Stimulated activated CD8-positive, alpha-beta memory T cell treated with anti-CD3 and anti-CD28 coated beads, Interleukin-7, amount 100 ng/mL, for 24 hours (primary cell): ENCODE measurements around the gene FURIN.
"Not testable (repeated sequence)": the region's sequence is repeated elsewhere in the genome, so short reads cannot be mapped to it uniquely, and the experiment has no call there.

ENCODE experiments used
- DNase-seq: peaks from one replicate; pipeline ENCODE4 v3.0.0-alpha.2; 2020; ENCODE audit warnings: low read depth

Gene FURIN

DNA sequence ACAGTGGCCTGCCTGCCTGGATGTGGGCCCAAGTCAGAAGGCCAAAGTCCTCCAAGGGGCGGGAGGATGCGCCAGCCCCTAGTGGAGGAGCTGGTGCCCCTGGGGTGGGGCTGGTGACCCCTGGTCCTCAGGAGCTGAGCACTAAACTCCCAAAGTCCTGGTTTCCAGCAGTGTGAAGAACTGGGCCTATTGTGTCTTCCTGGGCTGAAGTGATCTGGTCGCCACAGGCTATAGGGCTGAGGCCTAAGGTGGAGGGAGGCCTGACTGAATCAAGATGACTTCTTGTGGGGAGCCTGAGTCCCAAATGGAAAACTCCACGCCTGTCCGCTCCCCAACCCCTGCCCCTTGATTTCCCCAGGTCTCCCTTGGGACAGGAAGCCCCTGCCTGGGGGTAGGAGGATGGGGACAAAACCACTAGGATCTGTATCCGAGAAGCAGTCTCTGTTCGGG is 15.2 kb downstream of the FURIN start:
- no peak for DNase-seq

DNA sequence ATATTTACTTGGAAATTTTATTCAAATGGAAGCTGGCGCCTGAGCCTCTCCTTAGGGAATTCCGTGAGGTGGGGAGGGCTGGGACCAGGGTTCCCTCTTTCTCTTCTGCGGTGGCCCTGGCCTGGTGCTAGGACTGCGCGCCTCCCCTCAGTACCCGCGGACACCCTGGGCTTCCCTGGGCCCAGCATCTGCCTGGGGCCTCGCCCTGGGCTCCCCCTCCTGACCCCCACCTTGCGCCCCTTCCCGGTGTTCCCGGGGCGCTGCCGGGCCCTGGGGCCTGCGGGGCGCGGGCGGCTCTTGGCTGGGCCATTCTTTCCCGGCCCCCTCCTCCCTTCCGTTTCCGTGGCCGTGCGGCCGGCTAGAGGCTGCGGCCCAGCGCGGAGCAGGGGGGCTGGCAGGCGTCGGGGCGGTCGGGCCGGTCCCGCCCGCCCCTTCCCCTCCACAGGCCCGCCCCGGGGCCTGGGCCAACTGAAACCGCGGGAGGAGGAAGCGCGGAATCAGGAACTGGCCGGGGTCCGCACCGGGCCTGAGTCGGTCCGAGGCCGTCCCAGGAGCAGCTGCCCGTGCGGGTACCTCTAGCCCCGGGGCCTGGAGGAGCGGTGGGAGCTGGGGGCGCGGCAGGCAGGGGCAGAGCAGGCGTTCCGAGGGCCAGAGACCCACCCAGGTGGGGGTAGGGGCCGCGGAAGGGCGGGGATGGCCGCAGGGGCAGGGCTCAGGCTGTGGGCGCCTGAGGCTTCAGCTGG is 15.8 kb downstream of the FURIN start, which contains the start of gene FES:
Gene FES (plus strand): TSS at position 529 of the 743 bp plus-strand sequence. CDS start 542 bp downstream, outside the sequence.
- no peak for DNase-seq

DNA sequence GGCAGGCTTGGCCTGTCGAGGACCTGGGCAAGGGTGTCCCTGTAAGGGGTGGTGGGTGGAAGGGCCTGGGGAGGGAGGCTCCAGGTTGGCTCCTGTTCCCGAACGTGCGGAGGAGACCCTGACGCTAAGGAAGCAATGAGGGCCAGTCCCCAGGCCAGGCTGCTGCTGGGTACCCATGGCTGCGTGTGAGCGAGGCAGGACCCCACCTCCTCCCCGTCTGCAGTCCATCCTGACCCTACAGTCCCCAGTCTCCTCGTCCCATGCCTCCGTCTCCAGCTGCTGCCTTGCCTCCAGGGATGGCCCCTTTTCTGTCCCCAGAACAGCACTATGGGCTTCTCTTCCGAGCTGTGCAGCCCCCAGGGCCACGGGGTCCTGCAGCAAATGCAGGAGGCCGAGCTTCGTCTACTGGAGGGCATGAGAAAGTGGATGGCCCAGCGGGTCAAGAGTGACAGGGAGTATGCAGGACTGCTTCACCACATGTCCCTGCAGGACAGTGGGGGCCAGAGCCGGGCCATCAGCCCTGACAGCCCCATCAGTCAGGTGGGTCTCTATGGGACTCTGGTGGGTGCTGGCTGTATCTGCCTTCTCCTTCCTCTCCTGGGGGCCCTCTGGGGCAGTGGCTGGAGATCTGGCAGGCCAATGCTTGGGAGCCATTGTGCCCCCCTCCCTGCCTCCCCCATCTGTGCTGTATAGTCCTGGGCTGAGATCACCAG is 16.5 kb downstream of the FURIN start:
- DNase-seq: no peak

DNA sequence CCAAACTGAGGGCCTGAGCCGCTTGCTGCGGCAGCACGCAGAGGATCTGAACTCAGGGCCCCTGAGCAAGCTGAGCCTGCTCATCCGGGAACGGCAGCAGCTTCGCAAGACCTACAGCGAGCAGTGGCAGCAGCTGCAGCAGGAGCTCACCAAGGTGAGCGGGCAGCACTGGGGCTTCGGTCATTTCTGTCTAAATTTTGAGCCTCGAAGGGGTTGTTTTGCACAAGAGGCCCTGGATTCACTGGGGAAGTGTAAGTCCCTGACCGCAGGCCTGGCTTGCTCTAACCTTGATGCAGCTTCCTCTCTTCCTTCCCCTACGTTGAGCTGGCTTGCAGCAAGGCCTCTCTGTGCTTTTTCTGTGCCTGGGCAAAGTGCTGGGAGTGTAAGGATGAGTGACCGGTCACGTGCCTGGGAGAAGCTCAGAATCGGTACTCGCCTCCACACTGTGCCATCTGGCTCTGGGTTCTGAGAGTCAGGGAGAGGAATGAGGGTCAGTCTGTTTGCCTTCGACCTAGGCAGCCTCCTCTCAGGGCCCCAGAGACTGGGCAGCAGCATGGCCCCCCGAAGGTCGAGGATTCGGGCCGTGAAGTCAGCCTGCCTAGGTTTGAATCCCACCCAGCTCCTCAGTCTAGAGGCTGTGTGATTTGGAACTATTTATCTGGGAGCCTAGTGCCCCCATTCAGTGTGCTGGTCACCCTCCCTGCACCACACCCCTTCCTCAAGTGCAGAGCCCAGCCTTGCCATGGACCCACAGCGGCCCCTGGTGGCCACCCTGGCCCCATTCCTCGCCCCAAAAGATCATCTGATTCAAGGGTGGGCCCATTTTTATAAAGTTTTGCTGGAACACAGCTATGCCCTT is 17.3 kb downstream of the FURIN start:
- peak; percentile 71 for DNase-seq

DNA sequence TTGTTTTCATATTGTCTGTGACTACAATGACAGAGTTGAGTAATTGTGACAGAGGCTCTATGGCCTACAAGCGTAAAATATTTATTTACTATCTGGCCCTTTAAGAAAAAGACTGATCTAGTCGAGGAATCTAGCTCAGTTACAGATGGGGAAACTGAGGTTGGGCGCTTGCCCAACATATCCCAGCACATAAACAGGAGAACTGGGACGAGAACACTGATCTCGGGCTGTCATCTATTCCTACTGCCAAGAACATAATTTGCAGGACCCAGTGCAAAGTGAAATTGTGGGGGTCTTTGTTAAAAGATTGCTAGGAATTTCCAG is 17.9 kb downstream of the FURIN start:
- no peak for DNase-seq

DNA sequence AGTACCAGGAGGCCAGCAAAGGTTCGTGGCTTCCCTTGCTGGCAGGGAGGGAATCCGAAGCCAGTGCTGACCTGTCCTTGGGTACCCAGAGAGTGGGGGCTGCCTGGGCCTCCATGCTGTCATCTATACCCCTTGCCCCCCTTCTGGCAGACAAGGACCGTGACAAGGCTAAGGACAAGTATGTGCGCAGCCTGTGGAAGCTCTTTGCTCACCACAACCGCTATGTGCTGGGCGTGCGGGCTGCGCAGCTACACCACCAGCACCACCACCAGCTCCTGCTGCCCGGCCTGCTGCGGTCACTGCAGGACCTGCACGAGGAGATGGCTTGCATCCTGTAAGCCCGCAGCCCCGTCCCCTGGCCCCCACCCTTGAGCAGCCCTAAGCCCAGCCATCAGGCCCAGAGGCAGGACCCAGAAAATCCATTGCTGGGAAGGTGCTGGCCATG is 18.7 kb downstream of the FURIN start:
- DNase-seq: no peak

DNA sequence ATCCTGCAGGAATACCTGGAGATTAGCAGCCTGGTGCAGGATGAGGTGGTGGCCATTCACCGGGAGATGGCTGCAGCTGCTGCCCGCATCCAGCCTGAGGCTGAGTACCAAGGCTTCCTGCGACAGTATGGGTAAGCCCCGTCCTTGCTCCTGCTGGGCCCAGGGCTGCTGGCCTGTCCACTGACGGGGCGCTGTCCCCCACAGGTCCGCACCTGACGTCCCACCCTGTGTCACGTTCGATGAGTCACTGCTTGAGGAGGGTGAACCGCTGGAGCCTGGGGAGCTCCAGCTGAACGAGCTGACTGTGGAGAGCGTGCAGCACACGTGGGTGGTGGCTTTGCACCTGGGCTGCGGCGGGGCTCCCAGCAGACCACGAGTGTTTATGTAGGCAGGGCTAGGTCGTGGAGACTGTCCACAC is 20.9 kb downstream of the FURIN start:
- no peak for DNase-seq

DNA sequence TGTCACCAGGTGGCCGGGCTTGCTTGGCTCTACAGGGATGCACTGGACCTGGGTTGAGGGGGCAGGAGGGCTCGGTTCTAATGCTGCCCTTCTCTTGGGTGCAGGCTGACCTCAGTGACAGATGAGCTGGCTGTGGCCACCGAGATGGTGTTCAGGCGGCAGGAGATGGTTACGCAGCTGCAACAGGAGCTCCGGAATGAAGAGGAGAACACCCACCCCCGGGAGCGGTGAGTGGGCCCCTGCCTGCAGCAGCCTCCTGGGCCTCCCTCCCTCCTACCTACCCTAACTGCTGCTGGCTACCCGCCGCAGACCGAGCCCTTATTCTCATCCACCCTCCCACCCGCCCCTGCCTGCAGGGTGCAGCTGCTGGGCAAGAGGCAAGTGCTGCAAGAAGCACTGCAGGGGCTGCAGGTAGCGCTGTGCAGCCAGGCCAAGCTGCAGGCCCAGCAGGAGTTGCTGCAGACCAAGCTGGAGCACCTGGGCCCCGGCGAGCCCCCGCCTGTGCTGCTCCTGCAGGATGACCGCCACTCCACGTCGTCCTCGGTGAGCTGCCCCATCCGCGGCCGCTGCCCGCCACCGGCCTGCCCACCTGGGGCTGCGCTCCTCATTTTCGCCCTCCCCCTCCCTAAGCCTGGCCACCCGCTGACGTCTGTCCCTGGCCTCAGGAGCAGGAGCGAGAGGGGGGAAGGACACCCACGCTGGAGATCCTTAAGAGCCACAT is 21.5 kb downstream of the FURIN start:
- no peak for DNase-seq

DNA sequence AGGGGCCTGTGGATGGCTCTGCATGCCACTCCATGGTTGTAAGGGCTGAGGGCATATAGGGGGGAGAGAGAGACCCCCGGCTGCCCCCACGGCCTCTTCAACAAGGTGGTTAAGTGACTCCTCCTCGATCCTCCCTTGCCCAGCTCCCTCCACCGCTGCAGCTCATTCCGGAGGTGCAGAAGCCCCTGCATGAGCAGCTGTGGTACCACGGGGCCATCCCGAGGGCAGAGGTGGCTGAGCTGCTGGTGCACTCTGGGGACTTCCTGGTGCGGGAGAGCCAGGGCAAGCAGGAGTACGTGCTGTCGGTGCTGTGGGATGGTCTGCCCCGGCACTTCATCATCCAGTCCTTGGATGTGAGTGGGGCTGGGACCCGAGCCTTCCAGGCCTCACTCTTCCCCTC is 22.5 kb downstream of the FURIN start:
- no peak for DNase-seq

DNA sequence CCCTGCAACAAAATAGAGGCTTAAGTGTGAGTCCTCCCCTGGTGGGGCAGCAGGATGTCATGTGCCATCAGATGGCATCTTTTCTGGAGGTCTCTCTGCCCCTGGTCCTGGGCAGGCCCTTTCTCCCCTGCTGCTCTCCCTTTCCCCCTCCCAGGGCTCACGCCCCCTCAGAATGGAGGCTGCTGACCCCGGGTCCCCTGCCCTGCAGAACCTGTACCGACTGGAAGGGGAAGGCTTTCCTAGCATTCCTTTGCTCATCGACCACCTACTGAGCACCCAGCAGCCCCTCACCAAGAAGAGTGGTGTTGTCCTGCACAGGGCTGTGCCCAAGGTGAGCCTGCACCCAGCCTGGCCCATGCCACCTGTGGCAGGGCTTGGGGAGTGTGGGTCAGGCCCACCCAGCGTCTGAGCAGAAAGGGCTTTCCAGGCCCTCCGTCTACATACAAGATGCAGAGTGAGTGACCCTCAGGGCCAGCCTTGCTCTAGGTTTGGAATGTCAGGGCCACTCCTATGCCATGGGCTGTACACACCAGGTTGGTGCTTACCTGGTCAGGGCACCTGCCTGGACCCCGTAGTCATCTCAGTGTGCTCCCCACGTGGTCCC is 23.1 kb downstream of the FURIN start:
- no peak for DNase-seq

DNA sequence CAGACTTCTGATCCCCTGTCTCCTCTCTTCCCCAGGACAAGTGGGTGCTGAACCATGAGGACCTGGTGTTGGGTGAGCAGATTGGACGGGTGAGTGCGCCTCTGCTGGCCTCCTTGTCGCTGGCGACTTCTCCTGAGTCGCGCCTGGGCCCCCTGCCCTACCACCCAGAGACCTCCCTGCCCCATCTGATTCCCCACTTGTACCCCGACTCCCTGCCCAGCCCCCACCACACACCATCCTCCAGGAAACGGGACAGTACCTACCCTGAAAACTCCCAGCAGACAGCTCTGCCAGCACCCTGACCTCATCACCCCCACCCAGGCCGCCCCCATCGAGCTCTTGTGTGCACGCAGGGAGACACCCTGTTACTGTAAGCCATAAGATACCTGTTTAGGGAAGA is 23.6 kb downstream of the FURIN start:
- no peak for DNase-seq

DNA sequence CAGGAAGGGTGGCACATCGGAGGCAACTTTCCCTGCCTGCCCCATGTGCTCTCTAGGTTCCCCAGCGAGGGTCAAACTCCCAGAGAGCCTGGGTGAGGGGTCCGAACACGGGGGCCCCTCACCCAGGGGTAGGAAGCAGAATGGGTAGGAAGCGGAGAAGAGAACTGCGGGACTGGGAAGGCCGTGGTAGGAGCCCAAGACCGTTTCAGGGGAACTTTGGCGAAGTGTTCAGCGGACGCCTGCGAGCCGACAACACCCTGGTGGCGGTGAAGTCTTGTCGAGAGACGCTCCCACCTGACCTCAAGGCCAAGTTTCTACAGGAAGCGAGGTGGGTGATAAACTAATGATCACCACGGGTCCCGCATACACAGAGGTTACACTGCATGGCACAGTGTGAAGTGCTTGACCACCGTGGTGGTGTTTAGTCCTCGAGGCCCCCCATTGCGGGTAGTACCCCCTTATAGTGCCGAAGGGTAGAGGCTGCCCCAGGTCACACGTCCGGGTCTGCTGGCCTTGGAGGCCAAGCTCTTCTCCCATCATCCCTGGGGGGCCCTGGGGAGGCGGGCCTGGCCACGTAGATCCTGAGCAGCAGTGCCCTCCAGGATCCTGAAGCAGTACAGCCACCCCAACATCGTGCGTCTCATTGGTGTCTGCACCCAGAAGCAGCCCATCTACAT is 24.2 kb downstream of the FURIN start:
- no peak for DNase-seq

DNA sequence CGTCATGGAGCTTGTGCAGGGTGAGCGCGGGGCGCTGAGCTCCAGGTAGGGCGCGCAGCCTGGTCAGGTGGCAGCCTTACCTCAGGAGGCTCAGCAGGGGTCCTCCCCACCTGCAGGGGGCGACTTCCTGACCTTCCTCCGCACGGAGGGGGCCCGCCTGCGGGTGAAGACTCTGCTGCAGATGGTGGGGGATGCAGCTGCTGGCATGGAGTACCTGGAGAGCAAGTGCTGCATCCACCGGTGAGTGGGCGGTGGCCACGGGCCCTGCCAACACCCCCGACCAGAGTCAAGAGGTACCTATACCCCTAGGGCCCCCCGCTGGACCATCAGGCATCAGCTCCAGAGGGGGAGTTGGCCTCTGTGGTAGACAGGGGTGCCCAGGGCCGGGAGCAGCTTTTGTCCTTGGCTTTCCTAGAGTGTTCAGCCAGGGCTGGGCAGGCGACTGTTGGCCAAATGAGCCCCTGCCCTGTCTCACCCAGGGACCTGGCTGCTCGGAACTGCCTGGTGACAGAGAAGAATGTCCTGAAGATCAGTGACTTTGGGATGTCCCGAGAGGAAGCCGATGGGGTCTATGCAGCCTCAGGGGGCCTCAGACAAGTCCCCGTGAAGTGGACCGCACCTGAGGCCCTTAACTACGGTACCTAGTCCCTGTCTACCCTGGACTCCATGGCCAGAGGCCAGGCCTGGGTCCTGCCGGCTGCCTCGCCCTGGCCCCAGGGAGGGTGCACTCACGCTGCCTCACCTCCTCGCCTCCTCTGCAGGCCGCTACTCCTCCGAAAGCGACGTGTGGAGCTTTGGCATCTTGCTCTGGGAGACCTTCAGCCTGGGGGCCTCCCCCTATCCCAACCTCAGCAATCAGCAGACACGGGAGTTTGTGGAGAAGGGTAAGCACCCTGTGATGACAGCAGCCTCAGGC is 25.0 kb downstream of the FURIN start:
- no peak for DNase-seq

DNA sequence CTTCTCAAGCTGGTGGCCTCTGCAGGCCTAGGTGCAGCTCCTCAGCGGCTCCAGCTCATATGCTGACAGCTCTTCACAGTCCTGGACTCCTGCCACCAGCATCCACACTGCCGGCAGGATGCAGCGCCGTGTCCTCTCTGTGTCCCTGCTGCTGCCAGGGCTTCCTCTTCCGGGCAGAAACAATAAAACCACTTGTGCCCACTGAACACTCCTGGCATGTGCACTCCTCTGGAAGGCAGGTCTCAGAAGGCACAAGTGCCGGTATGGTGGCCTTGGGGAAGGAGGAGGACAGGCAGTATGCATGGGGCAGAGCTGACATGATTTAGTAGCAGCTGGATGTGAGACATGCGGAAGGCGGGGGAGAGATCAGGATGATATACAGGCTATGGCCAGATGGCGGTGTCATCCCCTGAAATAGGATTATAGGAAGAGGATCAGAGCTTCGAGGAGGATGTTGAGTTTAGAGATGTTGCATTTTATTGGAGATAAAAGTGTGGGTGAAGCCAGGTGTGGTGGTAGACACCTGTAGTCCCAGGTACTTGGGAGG is 27.3 kb downstream of the FURIN start:
- no peak for DNase-seq

DNA sequence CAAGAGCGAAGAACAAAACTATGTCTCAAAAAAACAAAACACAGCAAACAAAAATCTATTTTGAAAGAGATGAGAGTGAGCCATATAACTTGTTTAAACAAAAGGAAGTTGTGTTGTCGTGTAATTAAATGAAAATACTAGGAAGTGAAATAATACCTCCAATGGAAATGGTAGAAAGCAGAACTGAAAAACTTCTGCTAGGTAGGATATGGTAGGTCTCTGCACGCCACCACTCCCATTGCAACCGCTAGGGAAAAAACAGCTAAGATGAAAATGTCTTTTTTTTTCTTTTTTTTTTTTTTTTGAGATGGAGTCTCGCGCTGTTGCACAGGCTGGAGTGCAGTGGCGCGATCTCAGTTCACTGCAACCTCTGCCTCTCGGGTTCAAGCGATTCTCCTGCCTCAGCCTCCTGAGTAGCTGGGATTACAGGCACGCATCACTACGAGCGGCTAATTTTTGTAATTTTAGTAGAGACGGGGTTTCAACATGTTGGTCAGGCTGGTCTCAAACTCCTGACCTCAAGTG is 28.8 kb downstream of the FURIN start:
- not testable (repeated sequence) for DNase-seq

DNA sequence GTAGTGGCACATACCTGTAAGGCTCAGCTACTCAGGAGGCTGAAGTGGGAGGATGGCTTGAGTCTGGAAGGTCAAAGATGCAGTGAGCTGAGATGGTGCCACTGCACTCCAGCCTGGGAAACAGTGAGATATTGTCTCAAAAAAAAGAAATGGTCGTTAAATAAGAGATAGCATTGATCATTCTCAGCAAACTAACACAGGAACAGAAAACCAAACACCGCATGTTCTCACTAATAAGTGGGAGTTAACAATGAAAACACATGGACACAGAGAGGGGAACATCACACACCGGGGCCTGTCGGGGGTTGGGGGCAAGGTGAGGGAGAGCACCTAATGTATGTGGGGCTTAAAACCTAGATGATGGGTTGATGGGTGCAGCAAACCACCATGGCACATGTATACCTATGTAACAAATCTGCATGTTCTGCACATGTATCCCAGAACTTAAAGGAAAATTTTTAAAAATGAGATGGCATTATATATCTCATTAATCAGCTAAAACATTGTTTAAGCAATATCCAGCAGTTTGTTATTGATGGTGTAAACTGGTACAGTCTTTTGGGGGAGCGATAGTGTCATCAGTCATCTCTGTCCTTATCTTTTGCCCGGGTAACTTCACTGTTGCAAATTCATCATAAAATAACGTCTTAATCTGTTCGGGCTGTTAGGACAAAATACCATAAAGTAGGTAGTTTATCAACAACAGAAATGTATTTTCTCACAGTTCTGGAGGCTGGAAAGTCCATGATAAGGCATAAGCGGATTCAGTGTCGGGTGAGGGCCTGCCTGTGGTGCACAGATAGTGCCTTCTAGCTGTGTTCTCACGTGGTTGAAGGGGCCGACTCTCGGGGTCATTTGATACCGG is 33.0 kb downstream of the FURIN start:
- DNase-seq: no peak

DNA sequence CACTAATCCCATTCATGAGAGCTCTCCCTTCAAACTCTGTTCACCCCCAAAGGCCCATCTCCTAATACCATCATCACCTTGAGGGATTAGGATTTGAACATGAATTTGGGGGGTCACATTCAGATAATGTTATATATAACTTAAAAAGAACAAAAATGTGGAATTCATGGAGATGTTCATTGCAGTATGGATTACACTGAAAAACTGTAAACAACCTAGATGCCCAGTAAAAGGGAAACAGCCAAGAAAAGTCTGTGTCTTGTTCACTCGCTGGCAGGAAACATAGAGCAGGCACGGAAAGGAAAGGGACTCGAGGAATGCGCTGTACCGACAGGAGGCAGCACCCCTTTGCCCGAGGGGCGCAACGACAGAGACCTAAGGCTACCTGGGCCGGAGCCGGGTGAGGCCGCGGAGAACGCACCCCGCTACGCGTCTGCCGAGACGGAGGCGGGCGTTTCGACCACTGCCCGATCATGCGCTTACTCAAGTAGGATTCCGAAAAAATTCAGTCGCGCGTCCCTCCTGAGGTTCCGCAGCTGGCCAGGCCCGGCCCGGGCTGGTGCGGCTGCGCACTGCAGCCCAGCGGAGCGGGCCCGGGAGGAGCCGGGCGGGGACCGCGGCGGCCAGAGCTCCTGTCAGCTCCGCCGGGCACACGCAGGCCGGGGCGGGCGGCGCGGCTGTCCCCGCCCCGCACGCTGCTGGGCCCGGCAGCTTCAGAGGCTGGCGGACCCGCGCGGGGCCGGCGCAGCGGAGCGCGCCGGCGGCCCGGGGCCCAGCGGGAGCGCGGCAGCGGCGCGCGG is 33.9 kb downstream of the FURIN start:
- DNase-seq: peak; percentile 37
